ENCODE results near the gene NTRK2. TPM values are rescaled to one million over a fixed set of nuclear protein-coding genes. Genes with fewer than 3 reads are reported as not detected.

The NTRK2 gene
- total RNA-seq, 5 donors from 2014 or later (not counting 1 experiment from before 2014, with no cell fraction given), result 0.05 to 0.39 (median 0.12) TPM; not detected in 1

DNA sequence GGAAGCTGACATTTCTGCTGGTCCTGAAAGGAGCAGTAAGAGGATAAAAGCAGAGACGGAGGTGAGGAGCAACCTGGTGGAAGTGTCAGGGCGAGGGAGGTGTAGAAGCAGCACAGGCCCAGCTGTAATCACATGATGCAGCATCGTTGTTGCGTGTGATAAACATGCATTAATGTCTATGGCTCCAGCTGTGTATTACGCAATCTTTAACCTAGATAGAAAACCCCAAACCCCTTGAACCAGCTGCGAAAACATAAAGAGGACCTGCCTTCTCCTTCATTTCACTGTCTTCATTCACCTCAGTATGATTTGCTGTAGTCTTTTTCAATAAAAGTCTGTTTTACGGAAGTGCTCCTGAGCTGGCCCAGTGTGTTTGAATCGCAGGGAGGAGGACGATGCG is 162.9 kb downstream of the NTRK2 start:
- H3K27me3 ChIP-seq (replicated peaks in 1 of 2; ENCODE audit: control insufficient read depth in 2 of 2, extremely low read depth in 1 of 2, insufficient read depth in 2 of 2, low read length in 1 of 2), result no peaks in the 10 kb centered on the region

DNA sequence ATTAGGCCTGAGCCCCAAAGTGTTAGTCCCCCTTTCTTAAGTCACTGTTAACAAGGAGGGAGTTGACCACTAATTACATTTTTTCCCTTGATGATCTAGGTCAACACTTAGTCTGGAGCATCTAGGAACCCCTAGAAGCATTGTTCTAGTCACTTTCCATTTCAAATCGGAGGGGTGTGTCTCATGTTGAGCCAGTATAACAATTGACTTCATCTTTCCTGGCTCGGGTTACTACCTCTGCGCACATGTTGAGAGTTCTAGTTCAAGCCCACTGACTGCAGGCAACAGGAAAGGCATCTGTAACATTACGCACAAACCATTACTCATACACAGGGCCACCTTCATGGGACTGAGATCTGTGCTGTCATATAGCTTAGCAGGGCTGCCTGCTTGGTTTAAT is 164.9 kb downstream of the NTRK2 start:
- no peak overlapping the region for H3K27ac ChIP-seq (ENCODE audit: low read length)
- H3K4me1 ChIP-seq (ENCODE audit: control insufficient read depth in 1 of 2, extremely low read depth in 1 of 2, insufficient read depth in 2 of 2, low read length in 2 of 2), result no peaks in the 10 kb centered on the region
- no peaks in the 10 kb centered on the region for H3K36me3 Mint-ChIP-seq
- no peak for ATAC-seq (replicated peaks in 1 of 4)
- no peak overlapping the region for H3K4me3 ChIP-seq (ENCODE audit: control insufficient read depth in 1 of 2, extremely low read depth in 1 of 2, low read length in 1 of 2)
- WGBS (ENCODE audit: insufficient coverage), result 79% methylated on average over 3 of the region's 4 CpGs
- no peak overlapping the region for H3K4me3 Mint-ChIP-seq
- no peaks in the 10 kb centered on the region for H3K4me1 Mint-ChIP-seq
- CTCF ChIA-PET, result no interaction called here
- POLR2A ChIA-PET, result no interaction called here
- H3K9me3 ChIP-seq, result no peaks in the 10 kb centered on the region
- H3K36me3 ChIP-seq (ENCODE audit: control insufficient read depth in 2 of 2, extremely low read depth in 1 of 2, insufficient read depth in 1 of 2, low read length in 1 of 2), result no peaks in the 10 kb centered on the region
- H3K9me3 Mint-ChIP-seq, result no peaks in the 10 kb centered on the region
- peaks cover 0 to 5% of the 10 kb centered on the region in 2 donors for H3K27me3 Mint-ChIP-seq
- no peaks in the 10 kb centered on the region for H3K27me3 ChIP-seq (replicated peaks in 1 of 2; ENCODE audit: control insufficient read depth in 2 of 2, extremely low read depth in 1 of 2, insufficient read depth in 2 of 2, low read length in 1 of 2)
- no peak overlapping the region for H3K27ac Mint-ChIP-seq
- DNase-seq, result no peak

More for the DNA sequence above, 162.9 kb downstream of the NTRK2 start:
- H3K4me3 ChIP-seq (ENCODE audit: control insufficient read depth in 1 of 2, extremely low read depth in 1 of 2, low read length in 1 of 2), result no peak overlapping the region
- no peaks in the 10 kb centered on the region for H3K9me3 Mint-ChIP-seq
- 84% methylated on average over 8 of the region's 10 CpGs for WGBS (ENCODE audit: insufficient coverage)
- H3K27ac ChIP-seq (ENCODE audit: low read length), result no peak overlapping the region
- no peak overlapping the region for H3K27ac Mint-ChIP-seq
- H3K36me3 Mint-ChIP-seq, result no peaks in the 10 kb centered on the region
- ATAC-seq (replicated peaks in 1 of 4) (no peak), DNase-seq (no peak)
- peaks cover 0 to 5% of the 10 kb centered on the region in 2 donors for H3K27me3 Mint-ChIP-seq
- CTCF ChIA-PET, result no interaction called here
- H3K36me3 ChIP-seq (ENCODE audit: control insufficient read depth in 2 of 2, extremely low read depth in 1 of 2, insufficient read depth in 1 of 2, low read length in 1 of 2), result no peaks in the 10 kb centered on the region
- no peaks in the 10 kb centered on the region for H3K4me1 ChIP-seq (ENCODE audit: control insufficient read depth in 1 of 2, extremely low read depth in 1 of 2, insufficient read depth in 2 of 2, low read length in 2 of 2)
- POLR2A ChIA-PET, result no interaction called here
- no peak overlapping the region for H3K4me3 Mint-ChIP-seq
- no peaks in the 10 kb centered on the region for H3K9me3 ChIP-seq
- H3K4me1 Mint-ChIP-seq, result no peaks in the 10 kb centered on the region

DNA sequence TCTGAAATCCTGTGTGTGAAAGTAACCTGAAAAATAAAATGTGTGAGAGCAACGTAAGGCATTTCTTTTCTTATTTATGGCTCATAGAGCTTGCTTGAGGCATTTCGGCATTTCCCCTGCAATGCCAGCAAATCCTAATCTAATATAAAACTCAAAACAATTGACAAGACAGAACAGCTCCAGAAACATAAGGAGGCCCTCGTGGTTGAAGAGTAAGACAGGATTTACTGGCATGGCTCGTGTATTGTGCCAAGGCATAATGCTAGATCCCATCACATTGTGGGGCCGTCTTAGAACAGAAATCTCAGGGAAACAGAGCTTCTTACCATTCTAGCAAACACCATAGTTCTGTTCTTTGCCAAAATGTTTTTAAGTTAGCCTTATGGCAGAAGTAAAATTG is 166.2 kb downstream of the NTRK2 start:
- H3K27ac Mint-ChIP-seq, result no peak overlapping the region
- DNase-seq, result no peak
- Histone ChIP-seq H3K4me1 (ENCODE audit: control insufficient read depth in 1 of 2, extremely low read depth in 1 of 2, insufficient read depth in 2 of 2, low read length in 2 of 2) (no peaks in the 10 kb centered on the region), H3K27me3 (replicated peaks in 1 of 2; ENCODE audit: control insufficient read depth in 2 of 2, extremely low read depth in 1 of 2, insufficient read depth in 2 of 2, low read length in 1 of 2) (no peaks in the 10 kb centered on the region), H3K27ac (ENCODE audit: low read length) (no peak overlapping the region), H3K4me3 (ENCODE audit: control insufficient read depth in 1 of 2, extremely low read depth in 1 of 2, low read length in 1 of 2) (no peak overlapping the region), H3K36me3 (ENCODE audit: control insufficient read depth in 2 of 2, extremely low read depth in 1 of 2, insufficient read depth in 1 of 2, low read length in 1 of 2) (no peaks in the 10 kb centered on the region), H3K9me3 (no peaks in the 10 kb centered on the region)
- H3K27me3 Mint-ChIP-seq, result peaks cover 3 to 11% of the 10 kb centered on the region in 2 donors
- no peak overlapping the region for H3K4me3 Mint-ChIP-seq
- ChIA-PET CTCF (no interaction called here), POLR2A (no interaction called here)
- ATAC-seq (replicated peaks in 1 of 4), result no peak
- H3K9me3 Mint-ChIP-seq, result no peaks in the 10 kb centered on the region
- no peaks in the 10 kb centered on the region for H3K4me1 Mint-ChIP-seq
- no CpG with 5 or more reads among the region's 5 CpGs for WGBS (ENCODE audit: insufficient coverage)
- no peaks in the 10 kb centered on the region for H3K36me3 Mint-ChIP-seq

DNA sequence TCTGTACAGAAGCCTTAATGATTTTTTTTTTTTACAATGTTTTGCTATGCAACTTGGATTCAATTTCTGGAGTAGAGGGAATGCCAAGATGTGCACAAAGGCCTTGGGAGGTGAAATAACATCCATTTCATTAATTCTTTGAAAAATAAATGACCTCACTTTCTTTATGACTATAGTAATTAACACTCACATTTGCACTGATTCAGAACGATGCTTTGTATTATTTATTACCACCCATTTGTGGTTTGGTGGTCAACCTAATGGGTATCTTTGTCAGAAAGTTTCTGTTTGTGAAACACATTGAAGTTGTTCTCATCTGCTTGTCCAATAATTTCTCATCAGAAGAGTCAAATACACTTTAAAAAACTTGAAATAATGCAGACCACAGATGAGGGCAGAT is 169.3 kb downstream of the NTRK2 start:
- Histone ChIP-seq H3K36me3 (ENCODE audit: control insufficient read depth in 2 of 2, extremely low read depth in 1 of 2, insufficient read depth in 1 of 2, low read length in 1 of 2) (no peaks in the 10 kb centered on the region), H3K4me3 (ENCODE audit: control insufficient read depth in 1 of 2, extremely low read depth in 1 of 2, low read length in 1 of 2) (no peak overlapping the region), H3K4me1 (ENCODE audit: control insufficient read depth in 1 of 2, extremely low read depth in 1 of 2, insufficient read depth in 2 of 2, low read length in 2 of 2) (no peaks in the 10 kb centered on the region), H3K9me3 (no peaks in the 10 kb centered on the region), H3K27me3 (replicated peaks in 1 of 2; ENCODE audit: control insufficient read depth in 2 of 2, extremely low read depth in 1 of 2, insufficient read depth in 2 of 2, low read length in 1 of 2) (peaks cover 0 to 5% of the 10 kb centered on the region in 2 experiments), H3K27ac (ENCODE audit: low read length) (no peak overlapping the region)
- ChIA-PET CTCF (no interaction called here), POLR2A (no interaction called here)
- H3K27me3 Mint-ChIP-seq, result peaks cover 6 to 12% of the 10 kb centered on the region in 2 donors
- no peak overlapping the region for H3K4me3 Mint-ChIP-seq
- no peaks in the 10 kb centered on the region for H3K4me1 Mint-ChIP-seq
- ATAC-seq (replicated peaks in 1 of 4) (no peak), DNase-seq (no peak)
- H3K9me3 Mint-ChIP-seq, result peaks cover 0 to 11% (median 0%) of the 10 kb centered on the region in 3 donors
- H3K36me3 Mint-ChIP-seq, result no peaks in the 10 kb centered on the region
- no CpG with 5 or more reads among the region's 1 CpG for WGBS (ENCODE audit: insufficient coverage)
- no peak overlapping the region for H3K27ac Mint-ChIP-seq

DNA sequence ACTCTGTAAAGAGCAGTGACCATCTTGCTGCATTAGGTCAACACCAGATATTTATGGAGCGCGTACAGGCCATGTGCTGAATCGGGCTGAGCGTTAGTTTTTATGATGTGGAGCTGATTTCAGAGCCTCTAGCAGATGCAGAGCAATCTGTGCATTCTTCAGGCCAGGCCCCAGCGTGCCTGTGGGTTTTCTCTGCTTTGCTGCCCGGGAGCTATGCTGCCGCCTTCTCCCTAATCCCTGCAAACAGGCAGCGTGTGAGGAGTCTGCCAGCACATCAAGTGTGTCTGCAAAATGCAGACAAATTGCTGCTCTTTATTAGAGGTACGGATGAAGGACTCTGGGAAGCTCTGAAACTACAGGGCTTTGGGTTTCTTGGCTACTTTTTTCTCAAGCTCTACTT is 170.0 kb downstream of the NTRK2 start:
- peaks cover 0 to 13% (median 0%) of the 10 kb centered on the region in 3 donors for H3K9me3 Mint-ChIP-seq
- DNase-seq, result no peak
- H3K4me3 ChIP-seq (ENCODE audit: control insufficient read depth in 1 of 2, extremely low read depth in 1 of 2, low read length in 1 of 2), result no peak overlapping the region
- no peaks in the 10 kb centered on the region for H3K9me3 ChIP-seq
- no peak overlapping the region for H3K27ac ChIP-seq (ENCODE audit: low read length)
- CTCF ChIA-PET, result no interaction called here
- H3K4me1 Mint-ChIP-seq, result no peaks in the 10 kb centered on the region
- H3K4me1 ChIP-seq (ENCODE audit: control insufficient read depth in 1 of 2, extremely low read depth in 1 of 2, insufficient read depth in 2 of 2, low read length in 2 of 2), result no peaks in the 10 kb centered on the region
- H3K27me3 Mint-ChIP-seq, result peaks cover 6 to 12% of the 10 kb centered on the region in 2 donors
- WGBS (ENCODE audit: insufficient coverage), result 76% methylated on average over 6 of the region's 9 CpGs
- no peak overlapping the region for H3K4me3 Mint-ChIP-seq
- ATAC-seq (replicated peaks in 1 of 4), result no peak
- H3K36me3 Mint-ChIP-seq, result no peaks in the 10 kb centered on the region
- H3K27me3 ChIP-seq (replicated peaks in 1 of 2; ENCODE audit: control insufficient read depth in 2 of 2, extremely low read depth in 1 of 2, insufficient read depth in 2 of 2, low read length in 1 of 2), result peaks cover 0 to 5% of the 10 kb centered on the region in 2 experiments
- H3K36me3 ChIP-seq (ENCODE audit: control insufficient read depth in 2 of 2, extremely low read depth in 1 of 2, insufficient read depth in 1 of 2, low read length in 1 of 2), result no peaks in the 10 kb centered on the region
- no peak overlapping the region for H3K27ac Mint-ChIP-seq
- POLR2A ChIA-PET, result no interaction called here

DNA sequence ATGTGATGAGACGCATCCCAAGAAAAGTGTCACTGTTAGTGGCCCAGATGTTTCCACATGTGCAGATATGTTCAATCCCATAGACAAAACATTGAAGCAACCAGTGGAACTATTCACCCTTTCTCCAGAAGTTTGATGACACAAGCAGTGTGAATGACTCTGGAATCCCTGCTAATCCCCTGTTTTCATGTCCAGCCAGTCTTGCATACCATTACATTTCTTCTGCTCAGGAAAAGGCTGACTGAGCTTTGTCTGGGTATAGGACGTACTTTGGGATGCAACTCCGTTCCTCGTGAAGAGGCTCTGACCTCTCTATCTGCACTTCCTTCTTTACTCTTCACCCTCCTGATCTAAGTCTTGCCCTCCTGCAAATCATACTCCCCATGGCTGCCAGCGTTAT is 172.4 kb downstream of the NTRK2 start:
- POLR2A ChIA-PET, result no interaction called here
- DNase-seq (no peak), ATAC-seq (replicated peaks in 1 of 4) (no peak)
- peaks cover 0 to 5% of the 10 kb centered on the region in 2 experiments for H3K27me3 ChIP-seq (replicated peaks in 1 of 2; ENCODE audit: control insufficient read depth in 2 of 2, extremely low read depth in 1 of 2, insufficient read depth in 2 of 2, low read length in 1 of 2)
- no peak overlapping the region for H3K27ac ChIP-seq (ENCODE audit: low read length)
- H3K4me1 ChIP-seq (ENCODE audit: control insufficient read depth in 1 of 2, extremely low read depth in 1 of 2, insufficient read depth in 2 of 2, low read length in 2 of 2), result no peaks in the 10 kb centered on the region
- H3K4me3 ChIP-seq (ENCODE audit: control insufficient read depth in 1 of 2, extremely low read depth in 1 of 2, low read length in 1 of 2), result no peak overlapping the region
- no peaks in the 10 kb centered on the region for H3K4me1 Mint-ChIP-seq
- no peak overlapping the region for H3K4me3 Mint-ChIP-seq
- H3K27ac Mint-ChIP-seq, result no peak overlapping the region
- H3K9me3 Mint-ChIP-seq, result peaks cover 0 to 13% (median 0%) of the 10 kb centered on the region in 3 donors
- CTCF ChIA-PET, result no interaction called here
- H3K9me3 ChIP-seq, result no peaks in the 10 kb centered on the region
- H3K36me3 Mint-ChIP-seq, result no peaks in the 10 kb centered on the region
- H3K36me3 ChIP-seq (ENCODE audit: control insufficient read depth in 2 of 2, extremely low read depth in 1 of 2, insufficient read depth in 1 of 2, low read length in 1 of 2), result no peaks in the 10 kb centered on the region
- H3K27me3 Mint-ChIP-seq, result peaks cover 6 to 12% of the 10 kb centered on the region in 2 donors
- 86% methylated on average over 4 of the region's 5 CpGs for WGBS (ENCODE audit: insufficient coverage)
